C4-2B (cell line): ENCODE results near the gene MPL.

ENCODE experiments used
- H3K27ac ChIP-seq: fragments of 450-650 bp; 2 replicates; pipeline ENCODE4 v1.5.1; 2017
- CTCF ChIP-seq: fragments of 450-650 bp; conservative IDR thresholded peaks from 2 replicates; pipeline ENCODE4 v1.5.1; 2017; ENCODE audit warnings: mild to moderate bottlenecking
- ZFX ChIP-seq: fragments of 450-650 bp; IDR thresholded peaks from 2 replicates; pipeline ENCODE4 v1.6.1; 2017

The MPL gene

GRCh38 chr1:43346636-43347035 is 9.0 kb downstream of the MPL start:
- TF ChIP-seq ZFX (no peak), CTCF (no peak)
- H3K27ac ChIP-seq, result no peak overlapping the region

GRCh38 chr1:43348343-43348808 is 10.8 kb downstream of the MPL start:
- peak overlapping the region; percentile 86 for H3K27ac ChIP-seq
- TF ChIP-seq CTCF (no peak), ZFX (0 out of 2 replicates have a peak, but pooled peaks have one; percentile 26)

GRCh38 chr1:43348809-43349593 is 11.4 kb downstream of the MPL start:
- peak overlapping the region; percentile 86 for H3K27ac ChIP-seq
- TF ChIP-seq CTCF (no peak), ZFX (no peak; the same call in 1 of the 2 replicates)

GRCh38 chr1:43349594-43350306 is 12.1 kb downstream of the MPL start:
- peak overlapping the region; percentile 86 for H3K27ac ChIP-seq
- TF ChIP-seq ZFX, result no peak
- no peak for TF ChIP-seq CTCF

GRCh38 chr1:43350976-43351375 is 13.4 kb downstream of the MPL start:
- no peak overlapping the region; the same call in 1 of the 2 replicates for H3K27ac ChIP-seq
- TF ChIP-seq ZFX (no peak), CTCF (no peak)

GRCh38 chr1:43351421-43352350 is 14.1 kb downstream of the MPL start:
- TF ChIP-seq ZFX, result no peak
- no peak for TF ChIP-seq CTCF
- H3K27ac ChIP-seq, result peak overlapping the region; percentile 21
